HT-29 (cell line): ENCODE measurements around the gene GAS7. TPM values are rescaled to one million over a fixed set of nuclear protein-coding genes. Genes with fewer than 3 reads are reported as not detected.

ENCODE experiments used
- DNase-seq: peaks from one replicate; pipeline ENCODE4 v3.0.0-alpha.2; 2015; ENCODE audit warnings: low spot score
- total RNA-seq: library from RNA; depleted of rRNA; stranded (reverse); fragments of >200 nt; shearing (Covaris generic); gene quantifications from 2 replicates; pipeline ENCODE4 v1.2.3, GENCODE V29; 2014; rRNA removed

GAS7 gene
- total RNA-seq, 1 experiment from 2014 or later = 2.1 TPM

DNA sequence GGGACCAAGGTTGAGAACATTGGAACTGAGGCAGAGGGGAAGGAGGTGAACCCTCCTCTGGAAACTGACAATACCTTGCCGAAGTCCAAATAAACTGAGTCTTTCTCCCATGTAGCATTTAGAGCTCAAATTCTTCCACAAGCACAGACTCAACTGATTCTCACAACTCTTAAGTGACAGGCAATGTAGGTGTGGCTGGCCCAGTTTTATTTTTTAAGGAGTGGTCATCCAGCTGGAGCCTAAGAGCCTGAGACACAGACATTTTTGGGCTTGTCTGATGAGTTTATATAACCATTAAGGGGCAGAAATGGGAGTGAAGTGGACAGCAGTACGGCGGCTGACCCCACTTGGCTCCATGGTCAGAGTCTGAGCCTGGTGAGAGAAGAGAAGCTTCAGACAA lies 304.2 kb downstream of the GAS7 start:
- DNase-seq = no peak

DNA sequence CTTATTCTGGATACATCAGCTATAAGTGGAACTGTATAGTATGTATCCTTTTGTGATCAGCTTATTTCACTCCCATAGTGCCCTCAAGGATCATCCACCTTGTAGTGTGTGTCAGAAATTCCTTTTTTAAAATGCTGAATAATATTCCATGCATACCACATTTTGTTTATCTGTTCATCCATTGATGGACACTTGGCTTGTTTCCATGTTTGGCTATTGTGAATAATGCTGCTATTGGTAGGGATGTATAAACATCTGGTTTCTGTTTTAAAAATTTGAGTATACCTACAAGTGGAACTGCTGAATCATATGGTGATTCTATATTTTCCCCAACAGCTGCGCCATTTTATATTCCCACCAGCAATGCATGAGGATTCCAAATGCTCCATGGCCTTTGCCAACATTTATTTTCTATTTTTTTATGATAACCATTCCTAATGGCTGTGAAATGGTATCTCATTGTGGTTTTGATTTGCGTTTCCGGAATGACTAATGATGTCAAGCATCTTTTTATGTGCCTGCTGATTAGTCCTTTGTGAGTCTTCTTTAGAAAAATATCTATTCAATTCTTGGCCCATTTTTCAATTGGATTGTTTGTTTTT lies 304.9 kb downstream of the GAS7 start:
- no peak for DNase-seq

DNA sequence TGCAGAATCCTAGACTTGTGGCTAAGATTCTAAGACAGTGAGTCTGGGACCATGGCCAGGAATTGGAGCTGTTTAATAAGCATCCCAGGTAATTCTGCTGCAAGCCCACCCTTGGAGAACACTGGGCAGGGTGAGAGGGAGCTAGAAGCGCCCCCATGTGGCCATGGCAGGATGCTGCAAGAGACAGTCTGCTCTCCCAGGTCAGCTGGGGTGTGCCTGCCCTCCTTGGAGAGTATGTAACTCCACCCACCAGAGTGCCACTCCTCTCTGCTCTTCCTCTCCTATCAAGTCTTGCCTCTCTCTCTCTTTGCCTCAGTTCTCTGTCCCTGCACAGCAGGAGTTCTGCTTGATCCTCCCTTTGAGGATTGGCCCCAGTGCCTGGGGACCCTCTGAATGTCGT lies 308.3 kb downstream of the GAS7 start:
- peak; percentile 28 for DNase-seq

DNA sequence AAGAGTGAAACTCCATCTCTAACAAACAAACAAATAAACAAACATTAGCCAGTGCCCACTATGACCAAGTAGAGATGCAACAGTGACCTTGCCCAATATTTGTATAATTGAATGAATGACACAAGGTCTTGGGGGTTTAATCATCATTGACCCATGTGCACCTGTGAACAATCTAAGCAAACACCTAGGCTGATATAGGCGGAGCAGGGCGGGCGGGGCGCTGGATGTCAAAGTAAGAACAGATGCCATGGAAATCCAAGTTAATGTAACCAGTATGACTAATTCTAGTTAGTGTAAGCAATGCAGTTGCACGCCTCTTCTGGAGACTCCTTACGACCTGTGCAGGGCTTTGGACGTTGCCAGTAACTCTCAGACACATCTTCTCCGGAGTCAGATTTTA lies 310.9 kb downstream of the GAS7 start:
- peak; percentile 13 for DNase-seq

DNA sequence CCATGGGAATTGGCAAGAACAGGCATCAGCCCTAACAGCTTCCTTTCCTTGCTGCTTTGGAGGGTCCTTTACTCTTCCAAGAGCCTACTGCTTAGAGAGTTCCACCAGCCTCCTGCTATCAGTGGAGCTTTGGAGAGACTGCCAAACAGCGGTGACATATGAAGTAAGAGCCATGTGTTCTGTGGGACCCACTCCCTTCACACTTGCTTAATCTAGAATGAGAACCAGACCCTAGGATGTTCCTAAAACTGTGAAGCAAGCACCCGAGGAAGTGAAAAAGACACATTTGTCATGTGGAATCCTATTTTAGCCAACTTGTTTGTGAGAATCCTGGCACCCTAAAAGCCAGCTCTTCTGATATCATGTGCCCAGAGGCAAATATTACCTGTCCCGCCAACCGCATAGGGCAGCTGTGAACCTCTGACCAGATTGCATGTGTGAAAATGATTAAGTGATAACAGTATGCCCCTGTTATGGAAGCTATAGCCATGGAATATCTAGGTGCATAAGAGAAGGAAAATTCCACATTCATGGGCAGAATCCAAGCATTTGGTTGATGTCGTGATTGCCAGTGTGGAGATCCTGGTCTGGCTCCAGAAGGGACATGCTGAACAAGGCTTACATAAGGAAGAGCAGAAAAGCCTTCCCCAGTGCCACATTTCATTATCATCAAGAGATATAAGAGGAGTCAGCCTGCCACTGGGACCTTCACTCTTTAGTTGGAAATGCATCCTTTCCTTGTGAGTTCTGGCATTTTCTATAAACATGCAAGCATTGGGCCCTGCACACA lies 312.1 kb downstream of the GAS7 start:
- DNase-seq = no peak

DNA sequence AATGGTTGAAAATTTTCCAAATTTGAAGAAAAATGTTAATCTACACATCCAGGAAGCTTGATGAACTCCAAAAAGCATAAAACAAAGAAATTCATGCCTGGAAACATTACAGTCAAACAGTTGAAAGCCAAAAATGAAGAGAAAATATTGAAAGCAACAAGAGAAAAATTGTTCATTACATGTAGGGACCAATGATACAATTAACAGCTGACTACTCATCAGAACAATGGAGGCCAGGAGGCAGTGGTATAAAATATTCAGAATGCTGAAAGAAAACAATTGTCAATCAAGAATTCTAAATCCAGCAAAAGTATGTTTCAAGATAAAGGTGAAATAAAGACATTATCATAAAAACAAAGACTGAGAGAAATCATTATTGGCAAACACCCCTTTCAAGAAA lies 315.0 kb downstream of the GAS7 start:
- no peak for DNase-seq

DNA sequence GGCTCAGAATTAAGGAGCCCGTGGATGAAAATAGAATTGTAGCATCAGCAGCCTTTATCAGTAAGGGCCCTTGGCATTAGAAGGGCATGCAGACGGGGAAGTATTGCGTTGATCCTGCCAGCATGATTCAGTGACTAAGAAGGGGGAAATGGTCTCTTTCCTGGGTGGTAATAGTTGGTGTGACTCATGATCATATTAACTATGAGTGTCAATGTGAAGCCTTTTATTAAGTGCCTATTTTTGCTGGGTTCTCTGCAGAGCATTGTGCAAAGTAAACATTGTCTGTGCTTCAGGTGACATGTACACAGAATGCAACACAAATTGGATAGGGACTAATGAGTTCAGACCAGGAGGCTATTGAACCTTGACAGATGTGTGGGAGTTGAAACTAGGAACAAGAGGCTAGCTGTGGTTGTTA lies 317.8 kb downstream of the GAS7 start:
- peak; percentile 56 for DNase-seq

DNA sequence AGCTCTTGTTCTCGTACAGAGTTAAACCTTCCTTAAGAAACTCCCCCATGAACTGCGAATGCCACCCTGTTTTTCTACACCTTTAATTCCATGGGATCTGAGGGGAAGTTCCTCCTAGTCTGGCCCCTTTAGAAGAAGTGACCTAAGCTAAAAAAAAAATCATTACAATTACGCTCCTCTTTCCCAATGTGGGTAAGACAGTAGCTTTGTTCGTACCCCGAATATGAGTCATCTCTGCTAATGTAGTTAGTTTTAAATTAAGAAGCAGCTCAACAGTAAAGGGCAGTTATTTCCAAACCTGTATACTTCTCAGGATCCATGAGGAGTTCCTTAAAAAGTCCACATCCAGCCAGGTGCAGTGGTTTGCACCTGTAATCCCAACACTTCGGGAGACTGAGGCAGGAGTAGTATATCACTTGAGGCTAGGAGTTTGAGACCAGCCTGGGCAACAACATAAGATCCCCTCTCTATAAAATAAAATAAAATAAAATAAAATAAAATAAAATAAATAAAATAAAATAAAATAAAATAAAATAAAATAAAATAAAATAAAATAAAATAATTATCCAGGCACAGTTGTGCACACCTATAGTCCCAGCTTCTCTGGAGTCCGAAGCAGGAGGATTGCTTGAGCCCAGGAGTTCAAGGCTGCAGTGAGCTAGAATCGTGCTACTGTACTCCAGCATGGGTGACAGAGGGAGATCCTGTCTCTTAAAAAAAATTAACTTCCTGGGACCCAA lies 319.4 kb downstream of the GAS7 start:
- DNase-seq = no peak

DNA sequence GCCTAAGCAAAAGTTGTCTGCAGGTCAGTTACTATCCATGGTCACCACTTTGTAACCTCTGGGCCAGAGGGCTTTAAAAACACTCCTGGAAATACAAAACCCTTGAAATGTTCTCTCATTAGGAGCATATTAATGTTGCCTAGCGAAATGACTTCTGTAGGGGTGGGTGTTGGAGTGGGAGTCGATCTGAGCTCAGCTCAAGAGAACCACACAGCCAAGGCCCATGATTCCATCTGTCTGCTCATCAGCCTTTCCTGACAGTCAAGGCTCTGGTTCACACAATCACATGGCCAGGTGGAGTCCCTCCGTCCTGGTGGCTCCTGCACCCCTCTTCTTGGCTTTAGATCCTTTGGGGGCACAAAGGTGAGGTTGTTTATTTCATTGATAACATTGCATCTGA lies 320.1 kb downstream of the GAS7 start:
- DNase-seq = no peak

DNA sequence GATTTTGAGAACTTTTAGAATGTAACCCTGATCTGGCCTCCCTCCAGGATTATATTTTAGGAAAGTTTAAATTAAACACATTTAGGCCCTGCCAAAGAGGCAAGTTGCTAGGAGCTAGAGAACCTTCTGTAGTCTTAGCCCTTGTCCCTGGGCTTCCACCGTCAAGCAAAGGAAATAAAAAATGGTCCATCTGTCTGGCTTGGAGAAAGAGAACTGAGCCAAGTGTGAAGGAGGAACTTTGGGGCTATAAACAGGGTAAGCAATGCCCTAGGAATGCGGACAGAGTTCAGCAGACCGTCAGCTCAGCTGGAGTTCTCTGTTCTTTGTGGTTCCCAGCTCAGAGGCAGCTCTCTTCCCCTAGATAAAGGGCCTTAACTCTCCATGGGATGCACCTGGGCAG lies 323.0 kb downstream of the GAS7 start:
- peak; percentile 61 for DNase-seq

DNA sequence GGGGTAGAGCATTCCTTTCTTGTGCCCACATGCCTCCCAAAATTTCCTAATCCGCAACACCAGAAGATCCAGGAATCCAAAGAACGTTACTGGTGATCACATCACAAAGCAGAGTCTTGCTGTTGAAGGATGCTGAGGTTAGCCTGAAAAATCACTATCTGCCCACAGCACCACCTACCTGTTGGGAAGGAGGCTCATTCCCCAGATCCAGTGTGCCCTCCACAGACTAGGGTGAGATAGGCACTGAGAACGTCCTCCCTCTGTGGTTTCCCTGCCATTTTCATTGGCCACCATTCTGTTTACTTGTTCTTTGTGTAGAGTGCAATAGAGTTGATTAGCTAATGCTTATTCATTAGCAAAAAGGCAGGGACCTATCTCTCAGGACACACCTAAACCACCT lies 323.7 kb downstream of the GAS7 start:
- DNase-seq = no peak

DNA sequence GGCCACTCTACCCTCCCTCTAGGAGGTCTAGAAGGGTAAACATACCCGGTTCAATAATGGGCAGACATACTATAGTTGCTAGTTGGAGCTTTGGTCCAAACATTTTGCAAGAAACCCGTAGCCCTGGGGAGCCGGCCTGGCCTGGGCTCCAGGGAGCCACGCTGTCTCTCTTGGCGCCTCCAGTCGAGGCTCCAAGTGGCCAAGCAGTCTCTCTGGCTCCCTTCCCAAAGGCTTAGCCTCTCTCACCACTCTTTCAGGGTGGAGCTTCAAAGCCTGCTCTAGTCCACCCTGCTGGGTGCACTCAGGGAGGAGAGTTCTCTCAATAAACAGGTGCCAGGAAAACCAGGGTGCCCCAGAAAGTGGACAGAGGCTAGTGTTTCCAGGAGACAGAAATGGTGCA lies 325.6 kb downstream of the GAS7 start:
- no peak for DNase-seq

DNA sequence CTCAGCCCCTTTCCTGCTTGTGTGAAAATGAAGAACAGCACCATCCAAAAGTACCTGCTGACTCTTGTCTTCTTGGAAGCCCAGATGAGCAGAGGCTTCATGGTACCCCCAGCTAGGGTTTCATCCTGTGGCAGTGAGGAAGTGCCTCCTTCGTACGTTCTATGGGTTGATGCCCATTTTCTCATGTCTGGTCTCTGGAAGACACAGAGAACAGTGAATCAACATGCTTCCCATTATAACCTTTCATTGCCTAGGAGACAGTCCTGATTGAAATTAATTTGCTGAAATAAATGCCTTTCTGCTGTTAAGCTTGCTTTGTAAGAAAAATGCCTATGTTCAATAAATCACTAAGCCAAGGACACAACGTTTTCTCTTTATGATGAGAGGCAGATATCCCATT lies 329.9 kb downstream of the GAS7 start:
- no peak for DNase-seq

DNA sequence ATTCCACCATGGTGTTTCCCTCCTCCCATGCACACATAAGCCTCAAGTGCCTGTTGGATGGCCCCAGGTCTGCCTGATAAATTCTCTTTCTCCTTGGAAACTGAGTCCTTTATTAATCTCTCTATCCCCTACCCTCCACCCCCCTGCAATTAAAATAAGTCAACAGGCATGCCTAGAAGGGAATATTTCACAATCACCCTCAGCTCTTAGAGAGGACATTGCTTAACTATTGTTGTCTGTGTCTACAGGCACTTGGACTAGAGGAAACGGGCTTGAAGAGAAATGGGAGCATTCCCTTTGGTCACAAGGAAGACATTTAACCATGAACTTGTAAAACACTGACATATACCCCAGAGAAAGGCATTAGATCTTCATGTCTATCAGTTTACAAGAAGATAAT lies 332.8 kb downstream of the GAS7 start:
- DNase-seq = no peak

DNA sequence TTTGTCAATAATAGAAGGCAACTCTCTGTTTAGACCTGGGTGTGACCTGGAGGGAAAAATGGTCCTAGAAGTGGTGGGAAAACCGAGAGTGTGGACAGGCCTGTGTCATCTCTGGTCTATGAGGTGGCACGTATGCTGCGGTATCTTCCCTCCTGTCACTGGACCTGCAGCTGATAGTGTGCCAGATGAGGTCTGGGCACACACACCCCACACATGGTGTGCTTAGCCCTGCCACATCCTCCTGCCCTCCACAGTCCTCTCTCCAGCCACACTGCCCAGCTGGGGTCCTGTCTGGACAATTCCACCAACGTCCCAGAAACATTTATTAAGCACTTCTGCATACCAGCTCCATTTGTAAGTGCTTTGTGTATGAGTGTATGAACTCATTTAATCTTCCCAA lies 335.5 kb downstream of the GAS7 start:
- no peak for DNase-seq

DNA sequence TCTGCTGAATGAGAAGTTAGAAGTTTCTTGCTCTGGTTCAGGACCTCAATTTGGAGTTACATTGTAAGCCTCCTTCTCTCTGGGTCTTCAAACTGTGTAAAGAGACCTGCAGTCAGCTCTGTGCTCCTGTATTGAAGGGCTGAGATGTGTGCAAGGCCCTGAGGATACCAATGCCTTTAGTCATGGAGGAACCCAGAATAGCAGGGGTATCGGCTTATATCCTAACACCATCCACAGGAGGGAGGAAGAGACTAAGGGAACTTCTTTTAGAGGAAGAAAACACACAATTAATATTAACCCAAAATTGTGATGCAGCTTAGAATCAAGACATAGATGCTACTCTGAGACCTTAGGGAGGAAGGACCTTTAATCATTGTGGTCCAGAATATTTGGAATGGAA lies 336.2 kb downstream of the GAS7 start:
- DNase-seq = no peak

DNA sequence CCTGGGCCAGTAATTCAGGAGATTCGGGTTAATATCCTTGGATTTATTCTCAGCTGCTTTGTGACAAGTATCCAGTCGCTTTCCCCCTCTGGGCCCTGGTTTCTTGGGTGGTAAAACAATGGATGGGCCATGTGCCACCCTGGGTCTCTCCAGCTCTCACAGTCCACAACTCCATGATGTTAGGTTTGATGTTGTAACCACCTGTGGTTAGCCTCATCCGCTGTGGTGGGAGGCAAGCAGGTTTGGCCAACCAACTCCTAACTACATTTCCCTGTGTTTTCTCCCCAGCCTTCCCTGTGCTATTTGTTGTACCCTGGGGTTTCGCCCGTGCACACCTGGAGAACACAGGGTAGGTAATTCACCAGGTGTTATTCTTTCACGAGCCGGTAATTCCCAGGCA lies 337.6 kb downstream of the GAS7 start:
- no peak for DNase-seq

Other genes with a start within 250 kb of the GAS7 start
- gene MYH13, start 174.4 kb upstream of the GAS7 start, total RNA-seq = not detected in 2 replicates
- gene MYH8, start 223.3 kb upstream of the GAS7 start, total RNA-seq = not detected in 2 replicates